SK-N-MC (cell line): ENCODE data around the gene SLC12A1.

Source experiments
- EZH2 ChIP-seq: fragments of 200-600 bp; sonication (generic); IDR thresholded peaks from one replicate; pipeline ENCODE4 v1.6.1; 2017; ENCODE audit warnings: antibody characterized with exemption
- FOXP2 ChIP-seq: optimal IDR thresholded peaks from 2 replicates; pipeline ENCODE3; 2011; ENCODE audit warnings: mild to moderate bottlenecking, moderate library complexity; ENCODE audit not compliant: insufficient read depth; ENCODE audit errors: extremely low read length, control extremely low read depth
- POLR2AphosphoS5 ChIP-seq: IDR thresholded peaks from 2 replicates; pipeline ENCODE4 v1.6.1; 2012; ENCODE audit warnings: mild to moderate bottlenecking, low read depth, low read length, borderline replicate concordance

DNA sequence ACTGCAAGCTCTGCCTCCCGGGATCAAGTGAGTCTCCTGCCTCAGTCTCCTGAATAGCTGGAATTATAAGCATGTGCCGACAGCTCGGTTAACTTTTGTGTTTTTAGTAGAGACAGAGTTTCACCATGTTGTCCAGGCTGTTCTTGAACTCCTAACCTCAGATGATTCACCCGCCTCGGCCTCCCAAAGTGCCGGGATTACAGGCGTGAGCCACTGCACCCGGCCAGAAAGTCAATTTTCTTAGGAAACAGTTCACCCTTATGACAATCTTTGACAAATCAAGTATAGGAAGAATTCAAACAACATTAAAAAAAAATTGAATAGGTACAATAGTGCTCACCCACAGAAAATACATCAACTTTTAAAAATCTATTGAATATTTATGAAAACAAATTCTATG is 101.5 kb downstream of the SLC12A1 start:
- no peak for TF ChIP-seq EZH2
- no peak for TF ChIP-seq FOXP2
- TF ChIP-seq POLR2AphosphoS5: no peak
